Nephron (organoid): Measurements from ENCODE around the gene SPDEF.
A peak's percentile ranks its signal among the peaks of the same experiment; 100 is the strongest.

ENCODE experiments used
- H3K27ac Mint-ChIP-seq, 3 experiments: 2 replicates each; pipeline ENCODE4 v1.8.0; 2020; ENCODE audit warnings: mixed read lengths in 3 of 3, mild to moderate bottlenecking in 2 of 3, moderate library complexity in 1 of 3
- H3K27me3 Mint-ChIP-seq: 2 replicates; pipeline ENCODE4 v1.8.0; 2021; ENCODE audit warnings: low read depth, mild to moderate bottlenecking, moderate library complexity, mixed read lengths
- H3K36me3 Mint-ChIP-seq: 2 replicates; pipeline ENCODE4 v1.8.0; 2020; ENCODE audit warnings: low read depth, mixed read lengths
- H3K4me1 Mint-ChIP-seq: 2 replicates; pipeline ENCODE4 v1.8.0; 2020; ENCODE audit warnings: mixed read lengths
- H3K4me3 Mint-ChIP-seq, 3 experiments: 2 replicates each; pipeline ENCODE4 v1.8.0; 2020; ENCODE audit warnings: mild to moderate bottlenecking in 3 of 3, mixed read lengths in 3 of 3, moderate library complexity in 2 of 3
- H3K9me3 Mint-ChIP-seq: 2 replicates; pipeline ENCODE4 v1.8.0; 2020; ENCODE audit warnings: mixed read lengths
- CTCF ChIP-seq, 3 experiments: fragments of 200-600 bp; sonication (generic); IDR thresholded peaks; one replicate each; pipeline ENCODE4 v1.5.0; 2021; ENCODE audit warnings: antibody characterized with exemption in 3 of 3; ENCODE audit not compliant: unreplicated experiment in 3 of 3

SPDEF gene

GRCh38 chr6:34549804-34550202 is 6.3 kb downstream of the SPDEF start:
- Mint-ChIP-seq H3K4me1 (peaks cover 36% of the 10 kb centered on the region), H3K36me3 (no peaks in the 10 kb centered on the region), H3K4me3 (no peak overlapping the region), H3K27me3 (peaks cover 19% of the 10 kb centered on the region), H3K27ac (no peak overlapping the region), H3K9me3 (no peaks in the 10 kb centered on the region)
- no peak for TF ChIP-seq CTCF (IDR thresholded peaks at IDR 0.05; ENCODE audit: unreplicated experiment in 3 of 3)

DNA sequence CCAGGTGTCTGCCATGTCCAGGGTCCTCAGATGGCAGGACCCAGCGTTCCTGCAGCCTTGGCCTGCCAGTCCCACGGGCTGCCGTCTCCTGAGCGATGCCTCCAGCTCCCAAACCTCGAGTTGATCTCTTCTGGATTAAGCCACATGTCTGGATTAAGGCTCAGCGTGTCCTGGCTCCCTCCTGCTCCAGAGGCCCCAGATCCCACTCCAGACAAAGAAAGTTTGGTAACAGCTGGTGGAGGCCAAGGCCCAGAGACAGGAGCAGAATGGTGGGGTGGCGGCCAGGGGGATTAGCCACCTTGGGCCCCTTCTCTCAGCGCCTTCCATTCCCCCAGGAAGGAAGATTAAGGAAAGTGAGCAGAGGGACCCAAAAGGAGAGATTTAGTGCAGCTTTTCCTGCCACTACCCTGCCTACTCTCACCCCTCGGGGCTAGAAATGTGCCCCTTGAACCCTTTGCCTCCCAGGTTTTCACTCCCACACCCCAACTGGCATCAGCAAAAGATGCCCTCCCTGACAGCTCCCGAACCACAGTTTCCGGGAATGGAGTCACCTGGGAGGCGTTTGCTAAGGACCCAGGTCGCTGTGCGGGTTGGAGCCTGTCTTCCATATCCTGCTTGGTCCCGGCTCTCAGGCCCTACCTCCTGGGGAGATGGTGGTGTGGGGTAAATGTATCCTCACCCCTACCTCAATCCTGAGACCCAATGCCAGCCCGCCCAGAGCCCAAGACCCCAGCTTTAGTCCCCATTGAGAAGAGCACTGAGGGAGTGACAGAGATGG is 6.9 kb downstream of the SPDEF start:
- Mint-ChIP-seq H3K4me3 (no peak overlapping the region), H3K36me3 (no peaks in the 10 kb centered on the region), H3K27me3 (peaks cover 19% of the 10 kb centered on the region), H3K27ac (no peak overlapping the region), H3K9me3 (no peaks in the 10 kb centered on the region), H3K4me1 (peaks cover 33% of the 10 kb centered on the region)
- TF ChIP-seq CTCF (IDR thresholded peaks at IDR 0.05; ENCODE audit: unreplicated experiment in 3 of 3): no peak

DNA sequence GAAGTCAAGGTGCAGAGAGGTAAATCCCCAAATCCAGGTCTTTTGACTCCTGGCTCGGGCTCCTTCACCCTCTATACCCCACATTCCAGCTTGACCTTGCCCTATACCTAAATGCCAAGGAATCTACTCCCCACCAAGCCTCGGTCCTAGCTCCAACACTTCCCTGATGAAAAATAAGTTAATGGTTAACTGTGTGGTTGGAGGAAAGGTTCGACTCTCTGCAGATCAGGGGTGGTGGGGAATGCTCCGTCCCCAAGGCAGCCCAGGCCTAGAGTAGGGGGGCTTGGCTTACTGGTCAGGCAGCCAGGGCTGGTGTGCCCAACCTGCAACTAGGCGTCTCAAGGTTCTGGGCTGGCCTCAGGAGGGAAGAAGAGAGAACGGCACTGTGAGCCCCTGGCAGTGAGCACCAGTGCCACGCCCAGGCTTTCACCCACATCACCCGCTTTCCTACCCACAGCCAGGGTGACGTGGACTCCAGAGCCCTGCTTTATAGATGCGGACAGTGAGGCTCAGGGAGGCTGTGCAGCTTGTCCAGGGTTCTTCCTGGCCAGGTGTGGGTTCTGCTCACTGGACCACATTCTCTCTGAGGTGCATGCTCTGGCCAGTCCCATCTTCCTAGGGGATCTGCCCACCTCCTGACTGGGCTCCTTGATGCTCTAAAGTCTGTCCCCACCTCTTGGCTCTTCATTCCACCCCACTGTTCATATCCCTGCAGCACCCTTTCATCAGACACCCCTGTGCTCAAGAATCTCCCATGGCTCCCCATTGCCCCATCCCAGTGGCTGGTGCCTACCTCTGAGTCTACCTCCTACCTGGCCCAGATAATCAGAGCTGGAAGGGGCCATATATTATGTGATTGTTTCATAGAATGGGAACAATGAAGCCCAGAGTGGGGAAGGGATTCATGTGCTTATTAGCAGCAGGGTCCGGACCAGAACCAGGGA is 8.2 kb downstream of the SPDEF start:
- Mint-ChIP-seq H3K27me3 (peaks cover 19% of the 10 kb centered on the region), H3K36me3 (no peaks in the 10 kb centered on the region), H3K27ac (peak overlapping the region in 1 of 3 experiments; percentile 26), H3K4me3 (no peak overlapping the region), H3K4me1 (peaks cover 28% of the 10 kb centered on the region), H3K9me3 (no peaks in the 10 kb centered on the region)
- TF ChIP-seq CTCF (IDR thresholded peaks at IDR 0.05; ENCODE audit: unreplicated experiment in 3 of 3): no peak

GRCh38 chr6:34546551-34547321 is 9.4 kb downstream of the SPDEF start:
- H3K36me3 Mint-ChIP-seq: no peaks in the 10 kb centered on the region
- no peaks in the 10 kb centered on the region for H3K9me3 Mint-ChIP-seq
- TF ChIP-seq CTCF (IDR thresholded peaks at IDR 0.05; ENCODE audit: unreplicated experiment in 3 of 3): no peak
- H3K4me3 Mint-ChIP-seq: no peak overlapping the region
- peaks cover 17% of the 10 kb centered on the region for H3K4me1 Mint-ChIP-seq
- H3K27ac Mint-ChIP-seq: peak overlapping the region in 1 of 3 experiments; percentile 23
- peaks cover 12% of the 10 kb centered on the region for H3K27me3 Mint-ChIP-seq

DNA sequence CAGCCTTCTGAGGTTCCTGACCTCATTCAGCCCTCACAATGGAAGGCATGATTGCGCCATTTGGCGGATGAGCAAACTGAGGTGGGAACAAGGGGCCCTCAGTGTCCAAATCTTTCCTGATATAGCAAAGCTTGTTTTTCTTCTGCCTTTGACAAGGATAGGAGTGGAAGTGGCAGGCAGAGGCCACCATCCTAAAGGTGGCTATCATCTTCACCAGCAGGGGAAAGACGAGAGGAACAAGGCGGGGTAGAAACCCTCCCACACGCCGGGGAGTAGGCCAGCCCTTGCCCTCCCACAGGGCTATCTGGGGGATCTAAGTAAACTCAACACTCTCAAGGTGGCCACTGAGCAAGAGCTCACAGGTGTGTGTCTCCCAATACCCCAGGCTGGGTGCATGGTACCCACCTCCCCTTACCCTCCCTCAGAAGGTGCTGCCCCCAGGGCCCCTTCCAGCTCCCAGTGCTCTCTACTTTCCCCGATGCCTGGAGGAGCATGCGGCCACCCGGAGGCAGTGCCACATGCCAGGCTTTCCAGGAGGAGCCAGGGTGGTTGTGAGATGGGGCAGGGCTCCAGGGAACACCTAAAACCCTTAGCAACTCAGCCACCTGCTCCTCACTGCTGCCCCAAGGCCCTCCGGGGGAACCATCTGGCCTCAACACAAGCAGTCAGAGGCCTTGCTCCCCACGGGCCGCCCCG is 11.2 kb downstream of the SPDEF start:
- peaks cover 17% of the 10 kb centered on the region for H3K4me1 Mint-ChIP-seq
- H3K27me3 Mint-ChIP-seq: peaks cover 12% of the 10 kb centered on the region
- H3K36me3 Mint-ChIP-seq: no peaks in the 10 kb centered on the region
- no peaks in the 10 kb centered on the region for H3K9me3 Mint-ChIP-seq
- TF ChIP-seq CTCF (IDR thresholded peaks at IDR 0.05; ENCODE audit: unreplicated experiment in 3 of 3): no peak
- H3K27ac Mint-ChIP-seq: peak overlapping the region in 1 of 3 experiments; percentile 39
- H3K4me3 Mint-ChIP-seq: no peak overlapping the region
